Adrenal gland (tissue), 5 donors: ENCODE data around the gene SPHKAP.

Source experiments
- POLR2A ChIP-seq, 2 donors: fragments of 450-650 bp; IDR thresholded peaks; one replicate each; pipeline ENCODE4 v1.6.1; 2017; ENCODE audit warnings: antibody characterized with exemption in 2 of 2, mild to moderate bottlenecking in 2 of 2, moderate library complexity in 1 of 2
- TF ChIP-seq, protein P1 (sequence below), 6 experiments: fragments of 450-650 bp in 4 of 6; fragments of 200-600 bp in 2 of 6; sonication (generic) in 1 of 6; IDR thresholded peaks; 1 replicate in 5 of 6; 2 replicates in 1 of 6; pipeline versions ENCODE4 v1.5.1 to v1.8.0; 2016 to 2021; ENCODE audit warnings: antibody characterized with exemption in 6 of 6, mild to moderate bottlenecking in 2 of 6, moderate library complexity in 1 of 6
- donor health status: DM: no; HTN: no; CAD: no.

DNA sequence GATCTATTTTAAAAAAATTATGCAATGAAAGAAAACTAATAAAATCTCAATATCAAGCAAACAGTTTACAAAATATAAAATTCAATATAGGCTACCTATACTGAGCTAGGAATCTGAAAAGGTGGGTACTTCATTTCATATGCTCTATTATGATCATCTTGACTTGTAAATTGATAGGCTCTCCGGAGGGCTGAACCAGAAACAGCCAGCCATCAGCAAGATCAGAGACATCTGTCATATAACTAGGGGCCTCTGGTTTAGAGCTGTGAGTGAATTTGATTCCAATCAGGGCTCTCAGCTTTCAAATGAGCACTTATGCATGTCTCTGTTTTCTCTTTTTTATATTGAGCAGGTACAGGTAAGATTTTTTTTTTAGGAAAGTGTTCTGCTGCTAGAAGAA lies 114.2 kb downstream of the SPHKAP start:
- TF ChIP-seq, protein P1, sequence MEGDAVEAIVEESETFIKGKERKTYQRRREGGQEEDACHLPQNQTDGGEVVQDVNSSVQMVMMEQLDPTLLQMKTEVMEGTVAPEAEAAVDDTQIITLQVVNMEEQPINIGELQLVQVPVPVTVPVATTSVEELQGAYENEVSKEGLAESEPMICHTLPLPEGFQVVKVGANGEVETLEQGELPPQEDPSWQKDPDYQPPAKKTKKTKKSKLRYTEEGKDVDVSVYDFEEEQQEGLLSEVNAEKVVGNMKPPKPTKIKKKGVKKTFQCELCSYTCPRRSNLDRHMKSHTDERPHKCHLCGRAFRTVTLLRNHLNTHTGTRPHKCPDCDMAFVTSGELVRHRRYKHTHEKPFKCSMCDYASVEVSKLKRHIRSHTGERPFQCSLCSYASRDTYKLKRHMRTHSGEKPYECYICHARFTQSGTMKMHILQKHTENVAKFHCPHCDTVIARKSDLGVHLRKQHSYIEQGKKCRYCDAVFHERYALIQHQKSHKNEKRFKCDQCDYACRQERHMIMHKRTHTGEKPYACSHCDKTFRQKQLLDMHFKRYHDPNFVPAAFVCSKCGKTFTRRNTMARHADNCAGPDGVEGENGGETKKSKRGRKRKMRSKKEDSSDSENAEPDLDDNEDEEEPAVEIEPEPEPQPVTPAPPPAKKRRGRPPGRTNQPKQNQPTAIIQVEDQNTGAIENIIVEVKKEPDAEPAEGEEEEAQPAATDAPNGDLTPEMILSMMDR (IDR thresholded peaks at IDR 0.05) = no peak
- TF ChIP-seq POLR2A (IDR thresholded peaks at IDR 0.05) = no peak
